GM10266 (cell line): Measurements from ENCODE around the gene FRMD4A.

Experiments used
- DNase-seq: peaks from one replicate; pipeline ENCODE4 v3.0.0; 2012; ENCODE audit errors: extremely low spot score
- TF ChIP-seq, protein P1 (sequence below): IDR thresholded peaks from 2 replicates; pipeline ENCODE4 v1.5.1; 2012; ENCODE audit warnings: mild to moderate bottlenecking, low read depth; ENCODE audit not compliant: control insufficient read depth, insufficient read depth; ENCODE audit errors: missing control alignments

The FRMD4A gene

DNA sequence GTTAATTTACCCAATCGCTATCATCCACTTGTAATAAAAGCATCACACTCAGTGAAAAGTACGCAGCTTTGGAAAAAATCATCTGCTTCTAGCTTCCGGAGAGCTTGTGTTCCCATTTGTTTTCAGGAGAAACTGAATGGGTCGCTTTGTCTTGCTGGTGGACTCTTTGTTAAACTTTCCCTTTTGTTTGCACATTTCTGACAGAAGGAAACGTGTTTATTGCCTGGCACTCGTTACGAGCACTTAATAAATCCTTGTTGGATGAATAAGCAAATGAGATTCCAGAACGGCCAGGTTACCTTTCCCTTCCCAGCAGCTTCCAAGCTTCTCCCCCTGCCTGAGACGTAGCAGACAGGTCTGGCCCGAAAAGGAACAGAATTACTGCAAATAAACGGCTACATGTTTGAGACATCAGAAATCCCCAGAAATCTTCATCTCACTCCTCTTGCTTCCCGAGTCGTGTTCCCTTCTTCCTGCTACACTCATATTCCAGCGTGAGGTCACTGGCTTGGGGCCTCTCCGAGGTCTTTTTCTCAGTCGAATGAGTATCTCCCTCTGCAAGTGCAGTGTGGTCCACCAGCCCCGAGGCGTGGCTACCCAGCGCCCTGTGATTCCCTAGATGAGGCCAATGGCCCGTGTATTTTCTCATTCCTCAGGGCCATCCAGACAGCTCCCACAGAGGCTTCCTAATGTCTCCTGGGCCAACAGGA lies 167.2 kb downstream of the FRMD4A start:
- DNase-seq = no peak

DNA sequence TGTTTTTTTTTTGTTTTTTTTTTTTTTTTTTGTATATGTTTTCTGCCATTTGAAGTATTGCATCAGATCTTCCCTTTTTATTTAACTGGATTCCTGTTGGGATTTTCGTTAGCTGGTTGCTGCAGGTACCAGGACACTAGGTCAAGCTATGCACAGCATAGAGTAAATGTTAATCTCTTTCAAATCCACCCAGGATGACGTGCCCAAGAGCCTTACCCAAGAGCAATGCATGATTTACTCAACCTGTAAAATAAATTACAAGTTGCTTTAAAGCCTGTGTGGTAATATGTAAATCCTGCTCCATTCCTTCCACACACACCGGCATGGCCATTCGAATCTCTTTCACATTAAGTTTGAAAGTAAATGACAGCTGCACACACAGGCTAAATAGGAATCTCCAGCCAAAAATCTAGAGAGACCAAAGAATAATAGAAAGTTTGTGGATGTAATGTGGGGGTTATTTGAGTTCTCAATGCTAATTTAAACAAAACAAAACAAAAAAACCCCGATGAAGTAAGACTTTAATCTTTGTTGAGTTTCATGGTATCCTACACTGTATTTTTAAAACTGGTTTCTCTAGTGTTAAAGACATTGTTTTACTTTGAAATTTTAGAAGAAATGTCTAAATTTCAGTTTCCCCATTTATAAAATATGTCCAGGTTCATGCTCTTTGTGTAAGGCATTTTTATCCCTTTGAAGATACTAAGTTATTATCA lies 167.9 kb downstream of the FRMD4A start:
- TF ChIP-seq, protein P1, sequence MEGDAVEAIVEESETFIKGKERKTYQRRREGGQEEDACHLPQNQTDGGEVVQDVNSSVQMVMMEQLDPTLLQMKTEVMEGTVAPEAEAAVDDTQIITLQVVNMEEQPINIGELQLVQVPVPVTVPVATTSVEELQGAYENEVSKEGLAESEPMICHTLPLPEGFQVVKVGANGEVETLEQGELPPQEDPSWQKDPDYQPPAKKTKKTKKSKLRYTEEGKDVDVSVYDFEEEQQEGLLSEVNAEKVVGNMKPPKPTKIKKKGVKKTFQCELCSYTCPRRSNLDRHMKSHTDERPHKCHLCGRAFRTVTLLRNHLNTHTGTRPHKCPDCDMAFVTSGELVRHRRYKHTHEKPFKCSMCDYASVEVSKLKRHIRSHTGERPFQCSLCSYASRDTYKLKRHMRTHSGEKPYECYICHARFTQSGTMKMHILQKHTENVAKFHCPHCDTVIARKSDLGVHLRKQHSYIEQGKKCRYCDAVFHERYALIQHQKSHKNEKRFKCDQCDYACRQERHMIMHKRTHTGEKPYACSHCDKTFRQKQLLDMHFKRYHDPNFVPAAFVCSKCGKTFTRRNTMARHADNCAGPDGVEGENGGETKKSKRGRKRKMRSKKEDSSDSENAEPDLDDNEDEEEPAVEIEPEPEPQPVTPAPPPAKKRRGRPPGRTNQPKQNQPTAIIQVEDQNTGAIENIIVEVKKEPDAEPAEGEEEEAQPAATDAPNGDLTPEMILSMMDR = no peak
- no peak for DNase-seq

More for the DNA sequence above, 167.2 kb downstream of the FRMD4A start:
- TF ChIP-seq, protein P1 = no peak

GRCh38 chr10:14162061-14162460 lies 168.7 kb downstream of the FRMD4A start:
- TF ChIP-seq, protein P1 = no peak
- DNase-seq = no peak

DNA sequence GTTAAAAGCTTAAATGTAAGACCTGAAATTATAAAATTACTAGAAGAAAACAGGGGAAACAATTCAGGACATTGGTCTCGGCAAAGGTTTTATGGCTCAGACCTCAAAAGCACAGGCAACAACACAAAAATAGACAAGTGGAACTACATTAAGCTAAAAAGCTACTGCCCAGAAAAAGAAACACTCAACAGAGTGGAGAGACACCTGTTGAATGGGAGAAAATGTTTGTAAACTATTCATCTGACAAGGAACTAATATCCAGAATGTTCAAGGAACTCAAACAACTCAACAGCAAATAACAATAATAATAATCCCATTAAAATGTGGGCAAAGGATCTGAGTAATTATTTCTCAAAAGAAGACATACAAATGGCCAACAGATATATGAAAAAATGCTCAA lies 170.4 kb downstream of the FRMD4A start:
- TF ChIP-seq, protein P1 = no peak
- DNase-seq = no peak

DNA sequence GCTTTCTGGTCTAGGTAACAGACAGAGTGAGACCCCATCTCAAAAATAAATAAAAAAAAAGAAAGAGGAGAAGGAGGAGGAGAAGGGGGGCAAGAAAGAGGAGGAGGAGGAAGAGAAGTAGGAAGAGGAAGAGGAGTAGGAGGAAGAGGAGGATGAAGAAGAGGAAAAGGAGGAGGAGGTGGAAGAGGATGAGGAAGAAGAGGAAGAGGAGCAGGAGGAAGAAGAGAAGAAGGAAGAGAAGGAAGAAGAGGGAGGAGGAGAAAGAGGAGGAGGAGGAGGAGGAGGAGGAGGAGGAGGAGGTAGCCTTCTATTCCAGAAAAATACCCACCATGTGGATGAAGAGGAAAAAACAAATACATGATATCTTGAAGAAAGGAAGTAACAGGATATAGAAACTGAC lies 172.1 kb downstream of the FRMD4A start:
- TF ChIP-seq, protein P1 = no peak
- no peak for DNase-seq

DNA sequence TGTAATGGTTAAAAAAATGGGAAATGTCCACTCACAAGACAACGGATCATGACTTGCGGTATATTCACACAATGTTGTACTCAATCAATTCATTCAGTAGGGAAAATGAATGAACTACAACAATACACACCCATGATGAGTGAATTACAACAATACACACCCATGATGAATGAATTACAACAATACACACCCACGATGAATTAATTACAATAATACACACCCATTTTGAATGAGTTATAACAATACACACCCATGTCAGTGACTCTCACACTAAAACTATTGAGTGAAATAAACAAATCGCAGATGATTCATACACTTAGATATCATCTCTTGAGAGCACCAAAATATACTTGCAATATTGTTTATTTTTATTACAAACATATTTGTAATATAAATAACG lies 174.6 kb downstream of the FRMD4A start:
- TF ChIP-seq, protein P1 = no peak
- DNase-seq = no peak

GRCh38 chr10:14153570-14154055 lies 177.1 kb downstream of the FRMD4A start:
- TF ChIP-seq, protein P1 = no peak

More at GRCh38 chr10:14153570-14154055, 177.1 kb downstream of the FRMD4A start:
- DNase-seq = no peak
